SH-SY5Y (cell line): ENCODE data around the gene UBAC2.

Experiments used
- GATA2 ChIP-seq: IDR thresholded peaks from 2 replicates; pipeline ENCODE4 v1.6.1; 2011; ENCODE audit warnings: mild to moderate bottlenecking, low read depth, low read length
- GATA3 ChIP-seq: IDR thresholded peaks from 2 replicates; pipeline ENCODE4 v1.6.1; 2011; ENCODE audit warnings: low read depth, mild to moderate bottlenecking, low read length, moderate library complexity

DNA sequence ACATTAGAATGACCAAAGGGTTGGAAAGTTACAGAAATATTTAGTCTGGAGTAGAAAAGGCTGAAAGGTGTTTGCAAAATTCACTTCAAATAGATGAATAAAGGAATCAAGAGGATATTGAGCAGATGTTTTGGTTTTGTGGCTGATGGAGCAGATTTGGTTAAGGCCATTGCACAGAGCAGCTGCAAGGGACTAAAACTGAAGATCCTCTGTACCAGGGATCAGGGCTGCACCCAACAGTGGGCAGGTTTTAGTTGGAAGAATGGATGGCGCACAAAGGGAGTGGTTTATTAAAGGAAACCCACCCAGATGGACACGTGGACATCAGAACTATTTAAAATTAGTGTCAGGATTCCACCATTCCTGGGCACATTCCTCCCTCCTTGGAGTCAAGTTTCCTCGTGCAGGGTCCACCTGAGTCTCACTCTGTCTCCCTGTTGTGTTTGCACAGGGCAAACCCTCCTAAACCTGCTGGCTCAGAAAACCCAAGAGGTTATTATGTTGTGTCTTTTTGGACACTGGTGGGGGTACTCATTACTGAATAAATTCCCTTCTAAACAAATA is 9.2 kb upstream of the UBAC2 start:
- TF ChIP-seq GATA2 (no peak), GATA3 (no peak)
